Ascending aorta (tissue), 2 donors: ENCODE results near the gene SORCS1. TPM values are rescaled to one million over a fixed set of nuclear protein-coding genes. Genes with fewer than 3 reads are reported as not detected.

Experiments used
- DNase-seq, 2 donors: peaks; one replicate each; pipeline ENCODE4 v3.0.0-alpha.2; 2019; ENCODE audit warnings: low spot score in 2 of 2
- H3K27ac ChIP-seq, 2 donors: fragments of 200-600 bp; sonication (generic); one replicate each; pipeline ENCODE4 v1.5.1; 2016 to 2017; ENCODE audit warnings: mild to moderate bottlenecking in 1 of 2
- H3K27me3 ChIP-seq: fragments of 200-600 bp; sonication (generic); one replicate; pipeline ENCODE4 v1.5.1; 2017
- H3K36me3 ChIP-seq, 2 donors: fragments of 200-600 bp; sonication (generic); one replicate each; pipeline ENCODE4 v1.5.1; 2016
- H3K4me1 ChIP-seq, 2 donors: fragments of 200-600 bp; sonication (generic); one replicate each; pipeline ENCODE4 v1.5.1; 2016 to 2017; ENCODE audit warnings: mild to moderate bottlenecking in 1 of 2
- H3K4me3 ChIP-seq, 2 donors: fragments of 200-600 bp; sonication (generic); one replicate each; pipeline ENCODE4 v1.5.1; 2016 to 2017; ENCODE audit warnings: mild to moderate bottlenecking in 1 of 2
- H3K9me3 ChIP-seq, 2 donors: fragments of 200-600 bp; sonication (generic); one replicate each; pipeline ENCODE4 v1.5.1; 2016
- intact Hi-C: fragments of 100-400 bp; cut with DNase I; formaldehyde crosslinking; loops from one replicate; pipeline ENCODE4 v1.15.1; 2023
- total RNA-seq: library from RNA; depleted of rRNA; stranded (reverse); fragments of >200 nt; gene quantifications from one replicate; pipeline ENCODE4 v1.1.0, GENCODE V29; 2016
- TF ChIP-seq, protein P1 (sequence below), 3 experiments: fragments of 200-600 bp in 2 of 3; fragments of 450-650 bp in 1 of 3; sonication (generic) in 2 of 3; IDR thresholded peaks; one replicate each; pipeline ENCODE4 v1.5.1; 2016 to 2019; ENCODE audit warnings: antibody characterized with exemption in 3 of 3, mild to moderate bottlenecking in 1 of 3, moderate library complexity in 1 of 3

The SORCS1 gene
- total RNA-seq, 1 donor from 2014 or later: not detected

DNA sequence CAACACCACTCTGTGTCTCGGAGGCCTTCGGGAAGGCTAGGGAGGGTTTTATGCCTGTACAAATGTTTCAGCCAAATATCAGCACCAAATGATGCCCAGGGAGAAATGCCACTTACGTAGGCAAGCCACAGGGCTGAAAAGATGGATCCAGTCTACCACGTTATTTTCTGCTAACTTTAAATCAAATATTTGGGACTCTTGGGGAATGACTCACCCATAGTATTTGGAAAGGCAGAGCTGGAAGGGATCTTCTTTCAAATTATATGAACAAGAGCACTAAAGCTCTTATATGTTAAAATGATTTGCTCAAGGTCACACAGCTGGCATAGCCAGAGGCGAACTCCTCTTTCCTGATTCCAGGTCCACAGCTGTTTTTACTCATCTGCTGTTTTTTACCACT, 591.4 kb downstream of the SORCS1 start:
- no peaks in the 10 kb centered on the region for H3K36me3 ChIP-seq
- H3K27ac ChIP-seq: no peak overlapping the region
- TF ChIP-seq, protein P1, sequence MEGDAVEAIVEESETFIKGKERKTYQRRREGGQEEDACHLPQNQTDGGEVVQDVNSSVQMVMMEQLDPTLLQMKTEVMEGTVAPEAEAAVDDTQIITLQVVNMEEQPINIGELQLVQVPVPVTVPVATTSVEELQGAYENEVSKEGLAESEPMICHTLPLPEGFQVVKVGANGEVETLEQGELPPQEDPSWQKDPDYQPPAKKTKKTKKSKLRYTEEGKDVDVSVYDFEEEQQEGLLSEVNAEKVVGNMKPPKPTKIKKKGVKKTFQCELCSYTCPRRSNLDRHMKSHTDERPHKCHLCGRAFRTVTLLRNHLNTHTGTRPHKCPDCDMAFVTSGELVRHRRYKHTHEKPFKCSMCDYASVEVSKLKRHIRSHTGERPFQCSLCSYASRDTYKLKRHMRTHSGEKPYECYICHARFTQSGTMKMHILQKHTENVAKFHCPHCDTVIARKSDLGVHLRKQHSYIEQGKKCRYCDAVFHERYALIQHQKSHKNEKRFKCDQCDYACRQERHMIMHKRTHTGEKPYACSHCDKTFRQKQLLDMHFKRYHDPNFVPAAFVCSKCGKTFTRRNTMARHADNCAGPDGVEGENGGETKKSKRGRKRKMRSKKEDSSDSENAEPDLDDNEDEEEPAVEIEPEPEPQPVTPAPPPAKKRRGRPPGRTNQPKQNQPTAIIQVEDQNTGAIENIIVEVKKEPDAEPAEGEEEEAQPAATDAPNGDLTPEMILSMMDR (IDR thresholded peaks at IDR 0.05): no peak
- H3K9me3 ChIP-seq: no peaks in the 10 kb centered on the region
- DNase-seq: no peak
- H3K4me1 ChIP-seq: no peaks in the 10 kb centered on the region
- intact Hi-C loops: no loop called here
- no peaks in the 10 kb centered on the region for H3K27me3 ChIP-seq
- H3K4me3 ChIP-seq: no peak overlapping the region

DNA sequence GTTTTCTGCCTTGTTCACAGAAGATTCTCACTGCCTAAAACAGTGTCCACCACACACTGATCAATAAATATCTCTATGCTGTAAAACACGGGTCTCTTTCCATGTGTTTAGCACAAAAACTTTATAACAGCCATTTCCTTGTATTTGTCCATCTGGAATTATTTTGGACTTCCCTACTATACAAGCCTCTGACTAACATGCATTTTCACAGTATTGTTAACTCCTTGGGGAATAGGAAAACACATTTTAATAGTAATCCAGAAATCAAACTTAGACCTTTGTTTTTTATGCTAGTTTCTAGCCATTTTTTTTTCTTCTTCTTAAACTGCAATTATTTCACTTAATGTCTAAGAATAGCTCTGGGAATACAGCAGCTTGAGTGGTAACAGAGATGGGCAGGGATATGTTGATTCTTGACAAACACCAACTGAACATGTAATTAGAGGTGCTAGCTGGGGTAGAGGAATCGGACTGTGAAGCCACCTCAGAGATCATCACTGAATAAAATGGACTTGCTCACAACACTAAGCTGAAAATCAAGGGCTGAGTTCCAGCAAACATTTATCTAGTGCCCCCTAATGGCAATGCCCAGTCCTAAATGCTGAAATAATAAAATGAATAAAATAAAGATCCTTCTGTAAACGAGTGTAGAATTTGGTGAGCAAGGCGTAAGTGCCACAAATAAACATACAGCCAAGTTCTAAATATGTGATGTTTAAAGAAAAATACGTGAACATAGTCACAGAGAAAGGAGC, 593.1 kb downstream of the SORCS1 start:
- no peak overlapping the region for H3K4me3 ChIP-seq
- H3K27me3 ChIP-seq: no peaks in the 10 kb centered on the region
- no peaks in the 10 kb centered on the region for H3K36me3 ChIP-seq
- H3K4me1 ChIP-seq: no peaks in the 10 kb centered on the region
- no peaks in the 10 kb centered on the region for H3K9me3 ChIP-seq
- TF ChIP-seq, protein P1 (IDR thresholded peaks at IDR 0.05): no peak
- no peak overlapping the region for H3K27ac ChIP-seq
- no peak for DNase-seq
- intact Hi-C loops: no loop called here

DNA sequence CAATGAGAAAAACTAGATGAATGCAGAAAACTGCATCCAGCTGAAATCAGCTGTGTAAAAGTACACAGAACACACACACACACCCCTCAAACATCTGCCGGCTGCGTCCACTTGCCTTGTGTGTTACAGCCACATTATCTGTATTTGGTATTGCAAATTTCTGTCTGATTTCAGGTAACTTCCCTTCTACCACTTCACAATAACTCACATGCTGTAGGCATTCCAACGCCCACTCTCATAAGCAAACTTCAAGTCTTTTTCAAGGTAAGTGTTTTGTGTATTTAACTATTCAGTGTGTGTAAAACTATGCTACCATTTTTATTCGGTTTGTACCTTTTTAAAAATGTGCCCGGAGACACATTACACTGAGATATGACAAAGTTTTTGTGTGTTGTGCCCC, 594.2 kb downstream of the SORCS1 start:
- no peak for DNase-seq
- Histone ChIP-seq H3K4me1 (no peaks in the 10 kb centered on the region), H3K36me3 (no peaks in the 10 kb centered on the region), H3K27ac (no peak overlapping the region), H3K27me3 (no peaks in the 10 kb centered on the region), H3K4me3 (no peak overlapping the region), H3K9me3 (no peaks in the 10 kb centered on the region)
- intact Hi-C loops: no loop called here
- TF ChIP-seq, protein P1 (IDR thresholded peaks at IDR 0.05): no peak

DNA sequence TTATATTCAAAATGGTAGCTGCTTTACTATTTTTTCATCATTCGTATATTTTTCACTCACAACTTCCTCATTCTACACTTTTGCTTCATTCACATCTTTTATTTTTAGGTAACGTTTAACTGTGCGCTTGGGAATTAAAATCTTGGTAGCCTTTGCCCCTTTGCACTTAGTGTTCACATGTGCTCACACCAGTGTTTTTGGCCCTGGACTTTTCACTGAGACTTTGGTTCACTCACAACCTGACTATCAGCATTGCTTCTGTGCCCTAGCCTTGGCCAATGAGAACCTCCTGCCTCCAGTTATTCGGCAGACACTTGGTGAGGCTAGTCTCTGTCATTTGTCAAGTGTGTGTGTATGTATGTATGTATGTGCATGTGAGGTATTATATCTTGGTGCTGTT, 596.9 kb downstream of the SORCS1 start:
- intact Hi-C loops: no loop called here
- no peaks in the 10 kb centered on the region for H3K27me3 ChIP-seq
- no peak overlapping the region for H3K27ac ChIP-seq
- no peak for DNase-seq
- no peak overlapping the region for H3K4me3 ChIP-seq
- TF ChIP-seq, protein P1 (IDR thresholded peaks at IDR 0.05): no peak
- no peaks in the 10 kb centered on the region for H3K4me1 ChIP-seq
- no peaks in the 10 kb centered on the region for H3K9me3 ChIP-seq
- no peaks in the 10 kb centered on the region for H3K36me3 ChIP-seq

DNA sequence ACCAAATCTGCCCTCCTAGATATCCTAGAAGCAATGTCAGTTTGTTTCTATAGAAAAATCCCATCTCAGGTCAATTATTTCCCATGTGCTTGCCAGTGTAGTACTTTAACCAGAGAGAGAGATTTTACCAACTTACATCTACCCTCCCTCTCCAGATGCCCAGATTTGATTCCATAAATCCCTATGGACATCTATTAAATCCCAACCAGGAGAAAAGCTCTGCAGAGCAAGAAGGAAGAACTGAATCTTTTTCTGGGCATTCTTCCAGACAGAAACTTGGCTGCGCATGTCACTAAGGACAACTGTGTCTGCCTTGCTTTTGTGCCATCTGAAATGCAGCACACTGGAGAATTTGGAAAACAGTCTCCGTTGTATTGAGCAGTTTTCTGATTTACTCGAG, 597.6 kb downstream of the SORCS1 start:
- no peaks in the 10 kb centered on the region for H3K36me3 ChIP-seq
- no peaks in the 10 kb centered on the region for H3K27me3 ChIP-seq
- no peak for DNase-seq
- H3K4me1 ChIP-seq: no peaks in the 10 kb centered on the region
- intact Hi-C loops: no loop called here
- no peak overlapping the region for H3K4me3 ChIP-seq
- TF ChIP-seq, protein P1 (IDR thresholded peaks at IDR 0.05): no peak
- no peak overlapping the region for H3K27ac ChIP-seq
- no peaks in the 10 kb centered on the region for H3K9me3 ChIP-seq
